GM19463 (cell line): ENCODE measurements around the gene CNKSR1.

Experiments
- ATAC-seq: cut with Tn5 transposase; IDR thresholded peaks from one replicate; pipeline ENCODE4 v1.9.1; 2021; ENCODE audit warnings: mild to moderate bottlenecking, moderate library complexity; ENCODE audit not compliant: unreplicated experiment

CNKSR1 gene

DNA sequence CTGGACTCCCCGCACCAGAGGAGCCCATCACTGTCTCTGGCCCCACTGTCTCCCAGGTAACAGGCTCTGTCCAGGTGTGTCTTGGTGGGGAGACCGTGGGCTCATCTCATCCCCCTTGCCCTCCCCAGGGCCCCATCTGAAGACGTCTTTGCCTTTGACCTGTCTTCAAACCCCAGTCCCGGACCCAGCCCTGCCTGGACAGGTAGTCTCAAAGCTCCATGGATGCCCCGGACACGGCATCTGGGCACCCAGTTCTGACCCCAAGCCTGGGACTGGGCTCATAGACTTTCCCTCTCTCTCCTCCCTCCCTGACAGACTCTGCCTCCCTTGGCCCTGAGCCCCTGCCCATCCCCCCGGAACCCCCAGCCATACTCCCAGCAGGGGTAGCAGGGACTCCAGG lies 6.8 kb downstream of the CNKSR1 start:
- ATAC-seq, result no peak

- ATAC-seq, result no peak
Observed at GRCh38 chr1:26184883-26185282, 7.6 kb downstream of the CNKSR1 start.

- no peak for ATAC-seq
Observed at GRCh38 chr1:26187882-26188281, 10.6 kb downstream of the CNKSR1 start.

- ATAC-seq, result no peak
Observed at GRCh38 chr1:26188477-26188876, 11.2 kb downstream of the CNKSR1 start.

- ATAC-seq, result no peak
Observed at GRCh38 chr1:26189331-26189730, 12.0 kb downstream of the CNKSR1 start.

- no peak for ATAC-seq
Observed at GRCh38 chr1:26189751-26190275, 12.5 kb downstream of the CNKSR1 start.

DNA sequence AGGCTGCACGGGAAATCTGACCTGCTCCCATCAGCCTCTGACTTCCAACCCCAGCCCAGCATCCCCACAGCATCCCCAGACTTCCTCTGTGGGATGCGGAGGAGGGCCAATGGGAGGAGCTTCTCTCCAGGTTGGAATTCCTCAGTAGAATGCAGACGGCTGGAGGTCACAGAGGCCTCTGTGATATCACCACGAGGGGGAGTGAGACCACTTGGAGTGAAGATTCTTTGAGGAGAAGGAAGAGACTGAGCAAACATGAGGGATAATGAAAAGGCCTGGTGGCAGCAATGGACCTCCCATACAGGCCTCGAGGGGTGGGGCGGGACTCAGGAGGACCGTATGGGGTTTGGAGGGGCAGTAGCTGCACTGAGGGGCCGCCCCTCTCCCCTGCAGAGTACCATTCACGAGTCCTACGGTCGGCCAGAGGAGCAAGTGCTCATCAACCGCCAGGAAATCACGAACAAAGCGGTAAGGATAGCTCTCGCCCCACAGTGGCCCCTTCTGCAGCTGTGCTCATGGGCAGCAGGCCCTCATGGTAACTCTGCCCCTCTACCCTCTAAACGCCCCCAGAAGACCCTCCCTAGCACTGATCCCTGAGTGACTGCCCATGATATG lies 13.2 kb downstream of the CNKSR1 start, which contains the start of gene CATSPER4:
CATSPER4 (plus strand) TSS at position 230 of the 615 bp plus-strand sequence; CDS start at position 256, 26 bp downstream.
- ATAC-seq, result no peak

DNA sequence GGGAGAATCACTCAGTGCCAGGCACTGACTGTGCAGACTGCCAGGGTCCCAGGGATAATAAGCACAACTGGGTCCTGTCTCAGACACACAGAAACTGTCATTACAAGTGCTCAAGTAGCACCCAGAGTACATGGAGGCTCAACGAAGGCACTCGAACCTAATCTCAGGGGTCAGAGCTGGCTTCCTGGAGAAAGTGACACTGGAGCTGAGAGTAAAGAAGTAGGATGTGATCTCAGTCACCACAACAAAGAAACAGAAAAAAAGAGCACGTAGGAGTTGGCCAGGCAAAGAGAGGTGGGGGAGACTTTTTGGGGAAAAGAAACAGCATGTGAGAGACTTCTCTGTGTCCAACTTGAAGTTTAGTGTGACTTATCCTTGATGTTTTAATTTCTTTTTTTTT lies 14.4 kb downstream of the CNKSR1 start:
- no peak for ATAC-seq

DNA sequence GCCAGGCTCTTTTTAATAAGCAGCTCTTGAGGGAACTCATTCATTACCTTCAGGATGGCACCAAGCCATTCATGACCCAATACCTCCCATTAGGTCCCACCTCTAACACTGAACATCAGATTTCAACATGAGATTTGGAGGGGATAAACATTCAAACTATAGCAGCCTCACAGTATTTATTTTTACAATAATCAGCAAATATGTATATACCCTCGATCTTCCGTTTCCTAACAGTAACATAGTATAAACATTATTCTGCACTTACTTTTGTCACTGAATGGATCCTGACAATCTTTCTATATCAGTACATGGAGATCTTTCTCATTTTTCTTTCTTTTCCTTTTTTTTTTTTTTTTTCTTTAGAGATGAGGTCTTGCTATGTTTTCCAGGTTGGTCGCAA lies 18.5 kb downstream of the CNKSR1 start:
- no peak for ATAC-seq

GRCh38 chr1:26197301-26197700 lies 20.0 kb downstream of the CNKSR1 start:
- no peak for ATAC-seq

DNA sequence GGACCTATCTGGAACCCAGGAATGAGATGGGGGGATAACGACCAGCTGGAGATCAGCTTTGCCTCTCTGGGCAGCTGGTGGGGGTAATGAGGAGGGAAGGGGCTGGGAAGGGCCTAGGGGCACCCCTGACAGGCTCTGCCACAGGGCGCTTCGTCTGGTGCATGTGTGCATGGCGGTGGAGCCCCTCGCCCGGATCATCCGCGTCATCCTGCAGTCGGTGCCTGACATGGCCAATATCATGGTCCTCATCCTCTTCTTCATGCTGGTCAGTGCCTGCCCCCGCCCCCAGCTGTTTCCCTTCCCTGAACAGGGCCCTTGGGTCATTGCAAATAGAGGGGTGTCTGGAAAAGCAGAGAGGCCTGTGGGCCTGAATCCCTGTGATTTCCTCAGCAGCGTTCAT lies 20.5 kb downstream of the CNKSR1 start:
- no peak for ATAC-seq

DNA sequence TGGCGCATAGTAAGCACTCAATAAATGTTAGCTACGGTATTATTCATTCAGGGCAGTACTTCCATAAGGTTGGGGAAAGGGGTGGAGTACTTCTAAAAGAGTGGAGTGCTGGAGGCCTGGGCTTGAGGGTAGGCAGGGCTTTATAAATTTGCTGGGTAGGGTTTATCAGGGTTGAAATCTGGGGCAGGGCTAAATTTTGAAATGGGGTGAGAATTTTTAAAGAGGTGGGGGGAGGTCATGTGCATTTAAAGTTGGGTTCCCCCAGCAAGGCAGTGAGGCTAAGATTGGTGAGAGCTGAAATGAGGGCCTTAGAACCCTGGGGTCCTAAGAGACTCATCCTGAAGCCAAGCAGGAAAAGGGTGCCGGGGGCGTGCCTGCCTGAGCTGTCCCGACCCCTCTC lies 23.1 kb downstream of the CNKSR1 start:
- no peak for ATAC-seq

- ATAC-seq, result no peak
Observed at GRCh38 chr1:26203642-26204318, 26.5 kb downstream of the CNKSR1 start.

DNA sequence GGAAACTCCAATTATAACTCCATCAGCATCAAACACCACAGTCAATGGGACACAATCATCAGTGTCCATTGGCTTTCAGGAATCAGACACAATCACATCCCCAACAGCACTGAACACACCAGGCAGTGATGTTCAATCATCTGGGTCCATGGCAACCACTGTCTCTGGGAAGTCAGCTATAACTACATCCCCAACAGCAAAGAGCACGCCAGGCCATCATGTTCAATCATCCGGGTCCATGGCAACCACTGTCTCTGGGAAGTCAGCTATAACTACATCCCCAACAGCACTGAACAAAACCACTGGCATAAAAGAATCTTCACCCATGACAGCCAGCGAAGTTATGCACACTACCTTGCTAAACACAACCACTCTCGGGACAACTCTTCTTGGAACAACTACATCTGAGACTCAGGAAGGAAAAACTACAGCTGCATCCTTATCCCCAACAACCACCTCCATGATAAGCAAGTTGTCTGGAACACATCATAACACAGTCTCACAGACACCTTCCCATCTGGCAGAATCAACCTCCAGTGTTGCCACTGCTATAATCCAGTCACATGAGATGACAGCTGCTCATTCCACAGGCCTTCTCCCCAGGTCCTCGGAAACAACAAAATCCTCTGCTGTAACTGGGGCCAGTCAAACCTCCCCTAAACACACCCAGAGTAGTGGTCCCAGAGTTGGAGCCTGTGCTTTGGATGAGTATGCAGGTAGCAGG lies 33.0 kb downstream of the CNKSR1 start:
- no peak for ATAC-seq

DNA sequence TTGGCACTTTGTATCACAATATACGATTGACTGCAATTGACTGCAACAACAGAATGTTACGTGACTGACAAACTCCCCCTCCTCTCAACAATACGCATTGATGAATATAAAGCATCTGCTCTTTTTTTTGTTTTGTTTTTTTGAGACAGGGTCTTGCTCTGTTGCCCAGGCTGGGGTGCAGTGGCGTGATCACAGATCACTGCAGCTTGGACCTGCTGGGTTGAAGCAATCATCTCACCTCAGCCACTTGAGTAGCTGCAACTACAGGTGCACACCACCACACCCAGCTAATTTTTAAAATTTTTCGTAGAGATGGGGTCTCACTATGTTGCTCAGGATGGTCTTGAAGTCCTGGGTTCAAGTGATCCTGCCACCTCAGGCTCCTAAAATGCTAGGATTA lies 35.4 kb downstream of the CNKSR1 start:
- ATAC-seq, result no peak

DNA sequence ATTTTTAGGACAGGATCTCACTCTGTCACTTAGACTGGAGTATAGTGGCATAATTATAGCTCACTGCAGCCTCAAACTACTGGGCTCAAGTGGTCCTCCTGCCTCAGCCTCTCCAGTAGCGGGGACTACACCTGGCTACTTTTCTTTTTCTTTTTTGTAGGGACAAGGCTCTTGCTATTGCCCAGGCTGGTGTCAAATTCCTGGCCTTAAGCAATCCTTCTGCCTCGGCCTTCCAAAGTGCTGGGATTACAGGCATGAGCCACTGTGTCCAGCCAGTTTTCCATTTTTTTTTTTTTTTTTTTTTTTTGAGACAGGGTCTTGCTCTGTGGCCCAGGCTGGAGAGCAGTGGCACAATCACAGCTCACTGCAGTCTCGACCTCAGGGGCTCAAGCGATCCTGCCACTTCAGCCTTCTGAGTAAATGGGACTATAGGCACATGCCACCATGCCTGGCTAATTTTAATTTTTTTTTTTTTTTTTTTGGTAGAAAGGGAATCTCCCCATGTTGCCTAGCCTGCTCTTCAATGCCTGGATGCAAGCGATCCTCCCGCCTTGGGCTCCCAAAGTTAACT lies 36.1 kb downstream of the CNKSR1 start:
- no peak for ATAC-seq

GRCh38 chr1:26215246-26215645 lies 38.0 kb downstream of the CNKSR1 start:
- ATAC-seq, result no peak

- no peak for ATAC-seq
Observed at GRCh38 chr1:26218906-26219494, 41.7 kb downstream of the CNKSR1 start.

DNA sequence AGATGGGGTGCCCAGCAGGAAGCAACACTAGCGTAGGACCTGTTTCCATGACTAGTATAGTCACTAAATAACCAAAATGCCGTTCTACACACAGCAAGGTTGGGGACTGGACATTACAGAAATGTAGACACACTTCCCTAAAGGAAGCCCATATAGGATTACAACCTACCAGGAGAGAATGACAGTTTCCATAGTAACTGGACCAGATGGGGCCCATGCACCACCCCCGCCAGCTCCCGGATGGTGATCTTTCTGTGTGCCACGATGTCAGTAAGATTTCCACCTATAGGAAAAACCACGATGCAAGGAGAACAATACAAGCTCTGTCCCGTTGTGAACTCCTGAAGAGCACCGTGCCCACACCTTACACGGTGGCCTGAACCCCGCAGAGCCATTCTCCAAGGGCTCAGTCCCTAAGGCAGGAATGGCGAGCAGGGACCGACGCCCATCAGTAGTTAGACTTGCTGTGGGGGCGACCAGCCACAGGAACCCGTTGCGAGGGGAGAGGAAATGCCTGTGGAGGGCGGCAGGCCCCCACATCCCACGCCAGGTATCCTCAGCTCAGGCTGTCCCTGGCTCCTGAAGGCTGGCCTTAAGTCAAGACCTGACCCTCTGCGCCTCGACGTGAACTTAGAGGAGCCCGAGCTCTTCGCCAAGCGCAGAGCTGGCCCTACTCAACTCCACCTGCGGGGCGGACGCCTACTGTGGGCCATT lies 43.1 kb downstream of the CNKSR1 start:
- ATAC-seq, result no peak

GRCh38 chr1:26221094-26221493 lies 43.8 kb downstream of the CNKSR1 start:
- ATAC-seq, result no peak
